Stimulated activated naive CD8-positive, alpha-beta T cell treated with anti-CD3 and anti-CD28 coated beads, Interleukin-15, amount 100 ng/mL, for 72 hours (primary cell): ENCODE measurements around the gene RSPO1.
"Not testable (repeated sequence)": the region's sequence is repeated elsewhere in the genome, so short reads cannot be mapped to it uniquely, and the experiment has no call there.

Source experiments
- ATAC-seq: fragments of 150-1000 bp; cut with Tn5 transposase; 2 replicates; pipeline ENCODE4 v1.10.0; 2021; ENCODE audit warnings: mild to moderate bottlenecking, moderate library complexity
- DNase-seq, 2 donors: peaks; one replicate each; pipeline ENCODE4 v3.0.0; 2021 to 2022
- H3K27ac Mint-ChIP-seq, 2 donors: one replicate each; pipeline ENCODE4 v1.8.0; 2022; ENCODE audit warnings: mild to moderate bottlenecking in 2 of 2, mixed read lengths in 2 of 2, moderate library complexity in 2 of 2
- H3K27me3 Mint-ChIP-seq: one replicate; pipeline ENCODE4 v1.8.0; 2022; ENCODE audit warnings: mixed read lengths
- H3K4me1 Mint-ChIP-seq: one replicate; pipeline ENCODE4 v1.8.0; 2022; ENCODE audit warnings: mild to moderate bottlenecking, mixed read lengths
- H3K4me3 Mint-ChIP-seq, 2 donors: one replicate each; pipeline ENCODE4 v1.8.0; 2022; ENCODE audit warnings: mild to moderate bottlenecking in 2 of 2, mixed read lengths in 2 of 2, moderate library complexity in 1 of 2
- H3K9me3 Mint-ChIP-seq, 2 donors: one replicate each; pipeline ENCODE4 v1.8.0; 2022; ENCODE audit warnings: mixed read lengths in 2 of 2

The RSPO1 gene

GRCh38 chr1:37609002-37609401 lies 25.7 kb downstream of the RSPO1 start:
- Mint-ChIP-seq H3K9me3 (no peaks in the 10 kb centered on the region), H3K4me3 (no peak overlapping the region), H3K4me1 (no peaks in the 10 kb centered on the region), H3K27ac (no peak overlapping the region), H3K27me3 (peaks cover 11% of the 10 kb centered on the region)
- no peak for DNase-seq
- no peak for ATAC-seq

- DNase-seq (no peak), ATAC-seq (no peak)
- Mint-ChIP-seq H3K27ac (no peak overlapping the region), H3K4me3 (no peak overlapping the region), H3K27me3 (peaks cover 22% of the 10 kb centered on the region), H3K9me3 (no peaks in the 10 kb centered on the region), H3K4me1 (peaks cover 6% of the 10 kb centered on the region)
Observed at GRCh38 chr1:37606481-37607263, 28.0 kb downstream of the RSPO1 start.

GRCh38 chr1:37605806-37606474 lies 28.8 kb downstream of the RSPO1 start:
- Mint-ChIP-seq H3K9me3 (no peaks in the 10 kb centered on the region), H3K4me1 (peaks cover 6% of the 10 kb centered on the region), H3K27ac (no peak overlapping the region), H3K27me3 (peaks cover 22% of the 10 kb centered on the region), H3K4me3 (no peak overlapping the region)
- ATAC-seq (no peak), DNase-seq (no peak)

- peaks cover 22% of the 10 kb centered on the region for H3K27me3 Mint-ChIP-seq
- ATAC-seq = no peak
Observed at GRCh38 chr1:37605061-37605650, 29.5 kb downstream of the RSPO1 start.

GRCh38 chr1:37602750-37603694 lies 31.7 kb downstream of the RSPO1 start:
- DNase-seq (peak; percentile 24 to 37), ATAC-seq (peak; percentile 75)
- peaks cover 22% of the 10 kb centered on the region for H3K27me3 Mint-ChIP-seq
- peaks cover 6% of the 10 kb centered on the region for H3K4me1 Mint-ChIP-seq
- H3K27ac Mint-ChIP-seq = no peak overlapping the region
- peak overlapping the region in 1 of 2 donors; percentile 26 for H3K4me3 Mint-ChIP-seq
- no peaks in the 10 kb centered on the region for H3K9me3 Mint-ChIP-seq

More at GRCh38 chr1:37605061-37605650, 29.5 kb downstream of the RSPO1 start:
- Mint-ChIP-seq H3K9me3 (no peaks in the 10 kb centered on the region), H3K27ac (no peak overlapping the region), H3K4me3 (no peak overlapping the region), H3K4me1 (peaks cover 6% of the 10 kb centered on the region)
- DNase-seq = no peak

GRCh38 chr1:37601441-37601840 lies 33.3 kb downstream of the RSPO1 start:
- Mint-ChIP-seq H3K4me3 (no peak overlapping the region), H3K4me1 (peaks cover 10% of the 10 kb centered on the region), H3K27ac (no peak overlapping the region), H3K9me3 (no peaks in the 10 kb centered on the region), H3K27me3 (peaks cover 22% of the 10 kb centered on the region)
- no peak for ATAC-seq
- no peak for DNase-seq

GRCh38 chr1:37599940-37600339 lies 34.8 kb downstream of the RSPO1 start:
- Mint-ChIP-seq H3K4me1 (peaks cover 14% of the 10 kb centered on the region), H3K9me3 (no peaks in the 10 kb centered on the region), H3K27me3 (peaks cover 20% of the 10 kb centered on the region), H3K4me3 (no peak overlapping the region), H3K27ac (no peak overlapping the region)
- ATAC-seq (no peak), DNase-seq (no peak)

GRCh38 chr1:37596182-37596667 lies 38.5 kb downstream of the RSPO1 start:
- peak; percentile 8 for ATAC-seq
- H3K27ac Mint-ChIP-seq = peak overlapping the region; percentile 97 to 98
- H3K27me3 Mint-ChIP-seq = no peaks in the 10 kb centered on the region
- no peak for DNase-seq
- no peaks in the 10 kb centered on the region for H3K9me3 Mint-ChIP-seq
- H3K4me3 Mint-ChIP-seq = peak overlapping the region; percentile 97
- H3K4me1 Mint-ChIP-seq = peaks cover 29% of the 10 kb centered on the region

- Mint-ChIP-seq H3K4me3 (peak within 1 kb of the TSS; percentile 97), H3K27me3 (no peaks in the 10 kb centered on the region), H3K9me3 (no peaks in the 10 kb centered on the region)
Observed at GRCh38 chr1:37595440-37596181, 39.1 kb downstream of the RSPO1 start, which contains the start of gene GNL2. GNL2 (minus strand) TSS chr1:37595937; CDS start chr1:37595822, 115 bp downstream.

GRCh38 chr1:37593726-37594125 lies 41.0 kb downstream of the RSPO1 start:
- DNase-seq (no peak), ATAC-seq (no peak)
- no peak overlapping the region for H3K27ac Mint-ChIP-seq
- peak overlapping the region in 1 of 2 donors; percentile 97 for H3K4me3 Mint-ChIP-seq
- peaks cover 29% of the 10 kb centered on the region for H3K4me1 Mint-ChIP-seq
- H3K27me3 Mint-ChIP-seq = no peaks in the 10 kb centered on the region
- no peaks in the 10 kb centered on the region for H3K9me3 Mint-ChIP-seq

More at GRCh38 chr1:37595440-37596181, 39.1 kb downstream of the RSPO1 start, which contains the start of gene GNL2:
- H3K27ac Mint-ChIP-seq = peak within 1 kb of the TSS; percentile 97 to 98
- DNase-seq (peak; percentile 93 to 96), ATAC-seq (peak; percentile 99)
- peaks cover 29% of the 10 kb centered on the region for H3K4me1 Mint-ChIP-seq

- H3K27me3 Mint-ChIP-seq = no peaks in the 10 kb centered on the region
- H3K4me1 Mint-ChIP-seq = peaks cover 20% of the 10 kb centered on the region
- no peaks in the 10 kb centered on the region for H3K9me3 Mint-ChIP-seq
- ATAC-seq = peak; percentile 69
- no peak for DNase-seq
- H3K27ac Mint-ChIP-seq = peak overlapping the region in 1 of 2 donors; percentile 46
- H3K4me3 Mint-ChIP-seq = no peak overlapping the region
Observed at GRCh38 chr1:37588939-37589338, 45.8 kb downstream of the RSPO1 start.

- ATAC-seq, H3K4me3 Mint-ChIP-seq, DNase-seq, H3K9me3 Mint-ChIP-seq, H3K27me3 Mint-ChIP-seq, H3K4me1 Mint-ChIP-seq: not testable (repeated sequence)
- H3K27ac Mint-ChIP-seq = peak overlapping the region in 1 of 2 donors; percentile 66
Observed at GRCh38 chr1:37584544-37584943, 50.1 kb downstream of the RSPO1 start.

GRCh38 chr1:37575692-37576091 lies 59.0 kb downstream of the RSPO1 start:
- Mint-ChIP-seq H3K4me3 (peak overlapping the region in 1 of 2 donors; percentile 65), H3K9me3 (no peaks in the 10 kb centered on the region), H3K4me1 (peaks cover 62% of the 10 kb centered on the region), H3K27ac (peak overlapping the region in 1 of 2 donors; percentile 75), H3K27me3 (no peaks in the 10 kb centered on the region)
- DNase-seq = no peak
- no peak for ATAC-seq

GRCh38 chr1:37574834-37575480 lies 59.7 kb downstream of the RSPO1 start:
- peak overlapping the region; percentile 3 to 65 for H3K4me3 Mint-ChIP-seq
- no peaks in the 10 kb centered on the region for H3K9me3 Mint-ChIP-seq
- peak overlapping the region; percentile 77 to 79 for H3K27ac Mint-ChIP-seq
- no peaks in the 10 kb centered on the region for H3K27me3 Mint-ChIP-seq
- ATAC-seq (peak; percentile 44), DNase-seq (no peak)
- peaks cover 67% of the 10 kb centered on the region for H3K4me1 Mint-ChIP-seq
